ENCODE results near the gene KIRREL3. TPM values are rescaled to one million over a fixed set of nuclear protein-coding genes. Genes with fewer than 3 reads are reported as not detected.
"Not testable (repeated sequence)": the region's sequence is repeated elsewhere in the genome, so short reads cannot be mapped to it uniquely, and the experiment has no call there.

Gene KIRREL3

DNA sequence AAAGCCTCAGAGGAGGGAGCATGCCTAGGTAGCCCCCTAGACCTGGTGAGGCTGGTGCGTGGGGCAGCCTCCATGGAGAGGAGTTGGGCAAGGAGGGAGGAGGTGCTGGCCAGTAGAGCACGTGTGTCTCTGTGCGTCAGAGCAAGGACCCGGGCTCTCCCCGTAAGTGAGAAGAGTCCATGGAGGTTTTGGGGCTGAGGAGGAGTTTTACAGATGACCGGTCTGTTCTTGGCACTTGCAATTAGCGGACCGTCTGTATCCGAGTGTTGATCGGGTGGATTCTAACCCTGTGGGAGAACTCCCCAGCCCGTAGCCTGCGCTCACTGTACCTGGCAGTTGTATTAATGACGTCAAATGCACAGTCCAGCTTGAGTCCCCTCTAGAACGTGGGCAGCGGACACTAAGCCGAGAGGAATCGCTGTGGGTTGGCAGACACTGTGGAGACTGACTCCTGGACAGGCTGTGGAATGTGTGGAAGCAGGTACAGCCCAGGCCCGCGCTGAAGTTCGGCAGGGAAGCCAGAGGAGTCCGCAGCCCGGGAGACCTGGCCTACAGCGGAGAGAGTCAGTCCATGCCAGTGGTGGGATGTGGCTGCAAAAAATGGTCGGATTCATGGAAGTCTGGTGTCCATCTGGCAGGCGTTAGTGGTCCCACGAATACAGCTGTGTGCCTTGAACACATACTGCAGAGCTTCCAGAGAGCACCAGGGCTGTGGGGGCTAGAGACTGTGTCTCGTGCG, 625.8 kb downstream of the KIRREL3 start:
- H3K27ac ChIP-seq (replicated peaks); H3K4me3 ChIP-seq (replicated peaks; ENCODE audit: insufficient read depth, low read length); DNase-seq (ENCODE audit: low read depth in 1 of 2, low spot score in 1 of 2); H3K27me3 ChIP-seq (ENCODE audit: insufficient read depth, poor library complexity, severe bottlenecking): not testable (repeated sequence)

DNA sequence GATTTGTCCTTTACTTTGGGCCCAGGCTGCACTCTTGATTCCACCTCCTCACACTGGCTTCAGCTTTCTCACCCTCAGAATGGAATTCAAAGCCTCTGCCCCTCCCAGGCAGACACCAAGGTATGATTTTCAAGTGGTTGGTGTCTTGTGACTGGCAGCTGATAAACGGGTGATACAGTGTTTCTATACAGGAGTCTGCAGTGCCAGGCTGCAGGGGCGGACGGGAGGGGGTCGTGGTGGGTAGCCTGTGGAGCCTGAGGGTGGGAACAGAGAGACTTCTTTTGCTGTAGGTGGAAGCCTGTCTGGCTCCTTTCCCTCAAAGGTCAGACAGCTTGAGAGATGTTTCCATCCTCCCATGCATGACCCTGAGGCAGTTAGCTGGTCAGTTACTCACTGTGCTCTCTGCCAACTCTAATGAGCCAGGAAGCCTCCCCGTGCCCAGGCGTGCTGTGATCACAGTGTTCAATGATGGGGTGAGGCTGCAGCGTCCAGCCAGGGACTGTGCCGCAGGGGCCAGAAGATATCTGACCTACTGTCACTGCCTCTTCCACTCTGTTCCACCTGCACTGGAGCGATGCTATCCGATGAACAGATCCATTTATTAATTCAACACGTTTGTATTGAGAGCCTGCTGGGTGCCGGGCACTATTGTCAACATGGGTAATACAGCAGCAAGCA, 627.0 kb downstream of the KIRREL3 start:
- not testable (repeated sequence) for H3K4me3 ChIP-seq (replicated peaks; ENCODE audit: insufficient read depth, low read length); H3K27ac ChIP-seq (replicated peaks); DNase-seq (ENCODE audit: low read depth in 1 of 2, low spot score in 1 of 2); H3K27me3 ChIP-seq (ENCODE audit: insufficient read depth, poor library complexity, severe bottlenecking)

Small RNAs within 50 kb of the gene (microRNA-seq; reads per million reads assigned to microRNA genes)
- not detected for gene MIR3167

Measured in HL-60 (cell line).